ENCODE results near the gene LYRM4. TPM values are rescaled to one million over a fixed set of nuclear protein-coding genes. Genes with fewer than 3 reads are reported as not detected.

Gene LYRM4
- total RNA-seq, 1 donor from 2014 or later = 9.1 TPM

- DNase-seq (ENCODE audit: low spot score) = peak; percentile 48
These were observed 85.8 kb downstream of the LYRM4 start for GRCh38 chr6:5174756-5175549.

DNA sequence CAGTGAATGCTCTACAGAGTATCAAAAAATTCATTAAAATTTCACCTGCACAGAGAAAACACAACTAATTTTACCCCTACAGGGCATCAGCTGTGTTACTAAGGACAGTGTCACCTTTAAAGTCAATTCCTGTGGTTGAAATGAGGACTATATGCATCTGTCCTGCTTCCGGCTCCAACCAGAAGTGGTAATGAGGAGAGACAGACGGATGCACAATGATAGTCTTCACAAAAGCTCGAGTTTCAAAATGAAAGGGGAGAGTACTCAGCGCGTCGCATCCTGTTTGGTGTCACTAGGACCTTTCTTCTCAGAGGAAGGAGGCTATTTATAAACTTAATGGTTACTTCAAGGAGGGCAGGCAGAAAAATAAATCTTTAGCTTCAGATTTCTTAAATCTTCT, 86.5 kb downstream of the LYRM4 start:
- DNase-seq (ENCODE audit: low spot score) = peak; percentile 36

- DNase-seq (ENCODE audit: low spot score) = no peak
These were observed 86.9 kb downstream of the LYRM4 start for GRCh38 chr6:5173810-5174209.

- DNase-seq (ENCODE audit: low spot score) = no peak
These were observed 87.8 kb downstream of the LYRM4 start for GRCh38 chr6:5172897-5173474.

DNA sequence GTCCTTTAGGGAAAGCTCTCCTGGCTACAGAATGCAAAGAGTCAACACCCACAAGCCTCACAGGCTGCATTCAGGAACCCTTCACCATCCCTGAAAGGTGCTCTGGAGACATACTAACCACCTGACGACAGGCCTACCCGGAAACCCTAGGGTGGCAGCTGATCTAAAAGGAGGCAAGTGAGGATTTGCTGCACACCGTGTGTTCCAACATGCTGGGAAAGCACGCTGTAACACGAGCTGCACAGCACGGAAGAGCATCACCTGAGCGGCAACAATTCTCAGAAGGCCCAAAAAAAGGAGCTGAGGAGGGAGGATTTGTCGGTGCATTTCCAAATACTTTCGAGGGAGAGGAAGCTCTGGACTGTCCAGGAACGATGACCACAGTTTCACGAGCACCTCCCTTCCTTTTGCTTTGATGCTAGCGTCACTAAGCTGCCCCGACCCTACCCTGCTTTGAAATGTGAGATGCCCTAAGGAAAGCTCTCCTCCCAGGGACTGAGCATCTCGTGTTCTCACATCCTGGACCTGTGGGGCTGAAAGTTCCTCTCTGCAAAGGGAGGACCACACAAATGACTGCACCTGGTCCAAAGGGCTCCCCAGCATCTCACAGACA, 88.6 kb downstream of the LYRM4 start:
- DNase-seq (ENCODE audit: low spot score) = no peak

GRCh38 chr6:5167501-5167900, 93.2 kb downstream of the LYRM4 start:
- DNase-seq (ENCODE audit: low spot score) = no peak

- DNase-seq (ENCODE audit: low spot score) = no peak
These were observed 96.7 kb downstream of the LYRM4 start for GRCh38 chr6:5164092-5164491.

DNA sequence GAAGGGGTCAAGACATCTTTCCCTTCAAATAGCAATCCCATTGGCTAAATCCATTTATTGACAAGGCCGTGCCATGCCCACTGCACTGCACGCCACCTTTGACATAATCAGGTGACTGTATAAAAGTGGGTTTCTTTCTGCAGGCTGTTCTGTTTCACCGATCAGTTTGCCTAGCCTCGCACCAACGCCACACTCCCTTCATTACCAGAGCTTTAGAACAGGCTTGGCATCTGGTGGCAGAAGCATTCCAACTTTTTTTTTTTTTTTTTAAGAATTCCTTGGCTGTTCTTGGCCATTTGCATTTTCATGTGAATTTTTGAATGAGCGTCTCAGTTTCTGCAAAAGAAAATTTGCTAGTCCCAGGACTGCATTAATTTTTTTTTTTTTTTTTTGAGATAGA, 97.5 kb downstream of the LYRM4 start:
- no peak for DNase-seq (ENCODE audit: low spot score)

GRCh38 chr6:5162355-5162754, 98.4 kb downstream of the LYRM4 start:
- DNase-seq (ENCODE audit: low spot score) = no peak

GRCh38 chr6:5160206-5160605, 100.5 kb downstream of the LYRM4 start:
- DNase-seq (ENCODE audit: low spot score) = no peak

- no peak for DNase-seq (ENCODE audit: low spot score)
These were observed 101.6 kb downstream of the LYRM4 start for GRCh38 chr6:5159162-5159561.

GRCh38 chr6:5158180-5158579, 102.6 kb downstream of the LYRM4 start:
- no peak for DNase-seq (ENCODE audit: low spot score)

- no peak for DNase-seq (ENCODE audit: low spot score)
These were observed 103.1 kb downstream of the LYRM4 start for GRCh38 chr6:5157621-5158138.

GRCh38 chr6:5156627-5157026, 104.1 kb downstream of the LYRM4 start:
- DNase-seq (ENCODE audit: low spot score) = peak; percentile 75

DNA sequence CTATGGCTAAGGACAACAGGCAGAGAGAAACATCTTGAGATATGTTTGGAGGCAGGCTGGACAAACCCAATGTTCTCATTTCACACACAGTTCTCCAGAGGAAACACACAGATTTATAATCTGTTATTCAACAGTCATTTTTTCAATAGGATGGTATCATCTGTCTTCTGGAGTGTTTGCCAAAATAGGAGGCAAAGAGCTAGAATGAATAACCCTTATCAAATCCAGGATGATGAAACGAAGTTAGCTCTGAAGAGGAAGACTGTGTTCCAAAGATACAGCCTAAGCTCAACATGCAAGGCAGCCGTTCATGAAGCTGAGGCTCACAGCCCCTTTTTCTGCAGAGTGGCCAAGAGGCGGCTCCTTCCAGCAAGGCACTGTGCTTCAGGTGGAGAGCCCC, 104.8 kb downstream of the LYRM4 start:
- peak; percentile 89 for DNase-seq (ENCODE audit: low spot score)

DNA sequence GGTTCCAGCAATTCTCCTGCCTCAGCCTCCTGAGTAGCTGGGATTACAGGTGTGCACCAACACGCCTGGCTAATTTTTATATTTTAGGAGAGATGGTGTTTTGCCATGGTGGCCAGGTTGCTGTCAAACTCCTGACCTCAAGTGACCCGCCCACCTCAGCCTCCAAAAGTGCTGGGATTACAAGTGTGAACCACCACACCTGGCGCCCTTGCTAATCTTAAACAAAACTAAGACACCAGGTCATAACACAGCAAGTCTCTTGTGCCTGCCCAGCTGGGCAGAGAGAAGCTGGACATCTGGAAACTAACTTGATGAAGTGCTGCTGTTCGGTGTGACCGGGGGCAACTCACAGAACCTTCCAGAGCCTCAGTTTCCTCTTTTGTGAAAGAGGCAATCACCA, 107.6 kb downstream of the LYRM4 start:
- DNase-seq (ENCODE audit: low spot score) = no peak

GRCh38 chr6:5152460-5152859, 108.3 kb downstream of the LYRM4 start:
- DNase-seq (ENCODE audit: low spot score) = peak; percentile 40

DNA sequence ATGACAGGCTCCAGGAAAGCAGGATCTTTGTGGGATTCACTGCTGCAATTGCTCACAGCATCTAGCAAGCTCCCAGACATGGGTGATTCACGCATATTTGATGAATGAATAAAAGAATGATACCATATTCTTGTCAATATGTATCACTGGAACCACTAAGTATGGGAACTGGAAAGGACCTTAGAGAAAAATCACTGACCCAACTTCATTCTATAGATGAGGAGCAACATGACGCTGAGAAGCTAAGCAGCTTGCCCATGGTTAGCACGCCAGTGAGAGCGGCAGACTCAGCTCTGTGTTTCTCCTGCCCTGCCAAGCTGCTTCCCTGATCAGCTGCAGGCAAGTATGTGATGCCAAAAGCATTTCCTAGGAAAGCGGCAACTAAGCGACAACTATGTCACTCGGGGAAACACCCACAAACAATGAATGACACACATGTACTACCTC, 108.8 kb downstream of the LYRM4 start:
- peak; percentile 73 for DNase-seq (ENCODE audit: low spot score)

GRCh38 chr6:5151360-5151954, 109.3 kb downstream of the LYRM4 start:
- peak; percentile 68 for DNase-seq (ENCODE audit: low spot score)

DNA sequence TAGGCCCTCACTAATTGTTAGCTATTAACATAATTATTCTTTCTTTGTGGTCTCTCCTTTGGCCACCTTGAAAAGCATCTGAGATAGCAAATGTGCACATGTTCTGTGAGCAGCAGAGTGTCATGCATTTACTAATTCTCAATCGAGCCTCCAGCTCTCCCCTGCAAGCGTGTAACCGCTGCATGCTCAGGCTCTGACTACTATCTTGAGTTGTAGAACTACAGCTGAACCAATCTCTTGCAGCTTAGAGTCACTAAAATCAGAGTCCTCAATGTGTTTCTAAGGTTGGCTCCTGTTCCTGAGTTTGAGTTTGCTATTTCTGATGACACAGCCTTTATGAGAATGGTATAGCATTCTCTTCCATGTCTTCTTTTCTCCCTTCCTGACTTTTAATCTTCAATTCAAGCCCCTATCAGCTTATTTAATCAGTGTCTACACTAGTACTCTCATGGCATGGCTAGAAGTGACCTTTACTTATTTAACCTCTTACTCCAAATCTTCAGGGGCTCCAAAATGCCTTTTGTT, 110.1 kb downstream of the LYRM4 start:
- no peak for DNase-seq (ENCODE audit: low spot score)

DNA sequence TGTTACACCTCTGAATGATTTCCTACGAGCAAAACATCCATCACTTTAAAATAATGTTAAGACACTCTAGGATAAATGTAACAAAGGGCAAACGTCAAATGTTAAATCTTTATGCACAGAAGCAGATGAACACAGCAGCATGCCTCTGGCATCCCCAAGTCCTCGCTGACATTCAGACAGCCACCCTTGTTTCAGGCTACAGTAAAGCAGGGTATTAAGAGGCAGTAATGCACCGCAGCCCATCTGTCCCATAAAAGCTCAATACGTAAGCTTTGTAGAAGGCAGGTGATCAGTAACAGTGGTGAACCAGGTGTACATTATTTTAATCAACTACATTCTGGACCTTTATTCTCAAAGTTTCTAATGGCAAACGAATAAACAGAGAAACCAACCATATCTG, 110.9 kb downstream of the LYRM4 start:
- no peak for DNase-seq (ENCODE audit: low spot score)

DNA sequence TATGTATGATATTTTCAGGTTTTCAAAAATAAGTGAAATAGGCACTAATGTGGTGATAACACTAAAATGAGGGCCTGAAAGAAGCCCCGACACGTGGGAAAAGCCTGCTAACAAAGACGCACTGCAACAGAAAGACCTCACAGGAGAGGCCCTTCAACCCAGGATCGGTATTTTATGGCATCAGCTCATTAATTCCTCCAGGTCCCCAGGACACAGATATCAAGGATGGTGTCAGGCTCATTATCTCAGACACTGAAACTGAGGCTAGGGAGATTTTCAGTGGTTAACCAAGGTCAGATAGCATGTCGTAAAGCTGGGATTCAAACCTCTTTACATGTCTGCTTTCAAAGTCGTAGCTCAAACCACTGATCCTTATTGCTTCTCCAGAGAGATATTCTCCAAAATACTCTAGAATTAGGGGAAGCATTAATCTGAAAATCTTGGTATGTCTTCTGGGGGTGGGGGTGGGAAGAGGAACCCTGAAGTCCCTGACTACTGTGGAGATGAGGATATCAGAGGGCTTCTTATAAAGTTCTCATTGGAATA, 111.5 kb downstream of the LYRM4 start:
- DNase-seq (ENCODE audit: low spot score) = peak; percentile 54

Measured in umbilical cord (tissue), 2 donors.